Endothelial cell of umbilical vein (primary cell): ENCODE measurements around the gene GATD1. TPM values are rescaled to one million over a fixed set of nuclear protein-coding genes. Genes with fewer than 3 reads are reported as not detected.

Experiments used
- BruUV-seq: library from RNA; stranded (reverse); fragments of 400-500 nt; replicated peaks from 2 replicates; lab custom pipeline; 2021; lab: Mats Ljungman, UMichigan
- CTCF ChIA-PET: fragments of 300-600, 350-600 bp; sonication (Branson Sonifier 250); formaldehyde crosslinking; loops from one replicate; lab custom pipeline; 2021; ENCODE audit warnings: antibody characterized with exemption, inconsistent platforms; lab: Charles Lee
- POLR2A ChIA-PET: fragments of 300-600, 350-600 bp; sonication (Branson Sonifier 250); formaldehyde crosslinking; loops from one replicate; lab custom pipeline; 2021; ENCODE audit warnings: antibody characterized with exemption, inconsistent platforms; lab: Charles Lee
- DNase-seq: peaks from one replicate; pipeline ENCODE4 v3.0.0-alpha.2; 2011; ENCODE audit warnings: low read depth, low spot score
- FAIRE-seq: peaks from 2 replicates; lab custom pipeline; 2011; peaks lifted over from hg19 to GRCh38; lab: Jason Lieb, UNC
- H2AFZ ChIP-seq: 2 replicates; pipeline ENCODE4 v1.6.0; 2012; ENCODE audit warnings: low read depth, low read length, control low read depth, inconsistent platforms
- H3K27ac ChIP-seq: 2 replicates; pipeline ENCODE4 v1.5.1; 2011; ENCODE audit warnings: low read depth, mild to moderate bottlenecking, control low read depth, low read length, moderate library complexity; ENCODE audit not compliant: insufficient read depth
- H3K27me3 ChIP-seq, 2 experiments: 2 replicates each; pipeline versions ENCODE4 v1.6.0 to v1.6.1; 2011; ENCODE audit warnings: low read length in 2 of 2, mixed read lengths in 1 of 2; ENCODE audit not compliant: control insufficient read depth in 2 of 2, insufficient read depth in 2 of 2
- H3K36me3 ChIP-seq, 2 experiments: 2 replicates in 1 of 2; 3 replicates in 1 of 2; pipeline ENCODE4 v1.5.1; 2011; ENCODE audit warnings: low read length in 2 of 2, mild to moderate bottlenecking in 1 of 2, moderate library complexity in 1 of 2; ENCODE audit not compliant: control insufficient read depth in 2 of 2, insufficient read depth in 2 of 2; ENCODE audit errors: extremely low read depth in 1 of 2
- H3K4me1 ChIP-seq: 3 replicates; pipeline ENCODE4 v1.5.1; 2011; ENCODE audit warnings: mild to moderate bottlenecking, low read length; ENCODE audit not compliant: control insufficient read depth, insufficient read depth; ENCODE audit errors: extremely low read depth
- H3K4me2 ChIP-seq: 2 replicates; pipeline ENCODE4 v1.6.1; 2011; ENCODE audit warnings: low read length, control low read depth, mixed read lengths; ENCODE audit not compliant: insufficient read depth
- H3K4me3 ChIP-seq, 3 experiments: fragments of 200-600 bp in 1 of 3; sonication (generic), shearing (Covaris generic) in 1 of 3; replicated peaks in 1 of 3; 2 replicates each; pipeline ENCODE4 v1.5.1; 2011 to 2016; ENCODE audit warnings: control low read depth in 3 of 3, low read length in 3 of 3, mild to moderate bottlenecking in 2 of 3, inconsistent platforms in 1 of 3, low read depth in 1 of 3, moderate library complexity in 1 of 3; ENCODE audit not compliant: insufficient read depth in 1 of 3
- H3K79me2 ChIP-seq: 2 replicates; pipeline ENCODE4 v1.6.0; 2012; ENCODE audit warnings: low read length, inconsistent platforms; ENCODE audit not compliant: control insufficient read depth, insufficient read depth
- H3K9ac ChIP-seq: replicated peaks from 2 replicates; pipeline ENCODE3; 2011; ENCODE audit warnings: low read length, control low read depth; ENCODE audit not compliant: insufficient read depth; ENCODE audit errors: extremely low read depth
- H3K9me1 ChIP-seq: replicated peaks from 3 replicates; pipeline ENCODE4 v1.6.0; 2011; ENCODE audit warnings: mild to moderate bottlenecking, low read length; ENCODE audit not compliant: control insufficient read depth, insufficient read depth; ENCODE audit errors: extremely low read depth
- H3K9me3 ChIP-seq: replicated peaks from 2 replicates; pipeline ENCODE4 v1.5.1; 2012; ENCODE audit warnings: low read length, inconsistent platforms; ENCODE audit not compliant: control insufficient read depth, insufficient read depth
- H4K20me1 ChIP-seq: replicated peaks from 2 replicates; pipeline ENCODE3; 2011; ENCODE audit warnings: mild to moderate bottlenecking, low read length; ENCODE audit not compliant: control insufficient read depth, insufficient read depth; ENCODE audit errors: extremely low read depth
- CTCF ChIP-seq, 2 donors: IDR thresholded peaks; 1 replicate in 1 of 2; 2 replicates in 1 of 2; pipeline ENCODE4 v1.5.1; 2011; ENCODE audit warnings: low read length in 2 of 2, mild to moderate bottlenecking in 2 of 2, moderate library complexity in 2 of 2, control low read depth in 1 of 2, inconsistent platforms in 1 of 2, low read depth in 1 of 2; ENCODE audit not compliant: insufficient read depth in 1 of 2; ENCODE audit errors: extremely low read depth in 1 of 2
- EZH2 ChIP-seq: IDR thresholded peaks from 2 replicates; pipeline ENCODE4 v1.6.1; 2012; ENCODE audit warnings: borderline replicate concordance, low read depth, mild to moderate bottlenecking, moderate library complexity, low read length, inconsistent platforms; ENCODE audit not compliant: severe bottlenecking
- FOS ChIP-seq: IDR thresholded peaks from 2 replicates; pipeline ENCODE4 v1.6.1; 2011; ENCODE audit warnings: mild to moderate bottlenecking, low read length, moderate library complexity, borderline replicate concordance; ENCODE audit not compliant: insufficient read depth
- GATA2 ChIP-seq: IDR thresholded peaks from 2 replicates; pipeline ENCODE4 v1.7.0; 2011; ENCODE audit warnings: low read depth, mild to moderate bottlenecking, moderate library complexity, mixed read lengths, low read length; ENCODE audit not compliant: insufficient read length, insufficient read depth
- JUN ChIP-seq: IDR thresholded peaks from 2 replicates; pipeline ENCODE4 v1.6.1; 2011; ENCODE audit warnings: borderline replicate concordance, low read depth; ENCODE audit not compliant: insufficient read length, insufficient read depth
- MAX ChIP-seq: IDR thresholded peaks from 2 replicates; pipeline ENCODE4 v1.6.1; 2011; ENCODE audit not compliant: insufficient read depth, insufficient read length
- MYC ChIP-seq: IDR thresholded peaks from one replicate; pipeline ENCODE4 v1.6.1; 2011; ENCODE audit warnings: mild to moderate bottlenecking, low read depth, low read length
- POLR2A ChIP-seq: IDR thresholded peaks from 2 replicates; pipeline ENCODE4 v1.6.1; 2012; ENCODE audit warnings: low read depth, mild to moderate bottlenecking, control low read depth, low read length
- POLR2AphosphoS5 ChIP-seq: IDR thresholded peaks from 2 replicates; pipeline ENCODE4 v1.6.1; 2012; ENCODE audit warnings: low read depth, mild to moderate bottlenecking, control low read depth, low read length, moderate library complexity; ENCODE audit not compliant: insufficient read depth
- dilution Hi-C: fragments of 300-500 bp; cut with MboI; formaldehyde crosslinking; loops from one replicate; pipeline ENCODE4 v1.15.0; 2019; ENCODE audit warnings: low sequenced_read_pairs; ENCODE audit not compliant: extremely low pct_ligation_motif_present
- intact Hi-C: fragments of 100-400 bp; cut with micrococcal nuclease; formaldehyde crosslinking; loops from one replicate; pipeline ENCODE4 v1.10.0; 2022
- polyA plus RNA-seq, 4 experiments: library from polyadenylated mRNA; depleted of rRNA in 3 of 4; stranded (reverse) in 3 of 4; unstranded in 1 of 4; fragments of >200 nt; gene quantifications; 2 replicates each; pipeline versions ENCODE4 v1.2.1 to v1.2.3, GENCODE V29; 2011 to 2012; ENCODE audit warnings: missing spikeins in 1 of 4
- total RNA-seq: library from RNA; stranded (reverse); gene quantifications from 2 replicates; pipeline ENCODE4 v1.2.3, GENCODE V29; 2021

Gene GATD1
- total and polyA plus RNA-seq, 2 donors (not counting 3 experiments of a cell fraction or from before 2014, with no cell fraction given): 70.6 to 83.1 TPM

GRCh38 chr11:813072-813455, 35.8 kb upstream of the GATD1 start:
- H3K27ac ChIP-seq: no peak overlapping the region
- no peak overlapping the region for H3K9ac ChIP-seq
- H3K4me3 ChIP-seq: no peak overlapping the region
- dilution Hi-C loops (no loop called here), intact Hi-C loops (no loop called here)
- H4K20me1 ChIP-seq: no peaks in the 10 kb centered on the region
- ChIA-PET CTCF (no interaction called here), POLR2A (no interaction called here)
- H3K27me3 ChIP-seq: no peaks in the 10 kb centered on the region
- no peak for FAIRE-seq
- H2AFZ ChIP-seq: no peak overlapping the region
- peaks cover 36% of the 10 kb centered on the region for H3K79me2 ChIP-seq
- no peaks in the 10 kb centered on the region for H3K9me1 ChIP-seq
- BruUV-seq: no TSS peak
- no peaks in the 10 kb centered on the region for H3K9me3 ChIP-seq
- no peak overlapping the region for H3K4me2 ChIP-seq
- no peak for TF ChIP-seq JUN
- TF ChIP-seq GATA2: no peak
- TF ChIP-seq FOS: no peak
- TF ChIP-seq EZH2: no peak
- TF ChIP-seq MYC: no peak
- no peak for TF ChIP-seq CTCF (IDR thresholded peaks at IDR 0.05; ENCODE audit: extremely low read depth in 1 of 2, insufficient read depth in 1 of 2, low read depth in 1 of 2, low read length in 2 of 2)
- TF ChIP-seq MAX: no peak
- TF ChIP-seq POLR2AphosphoS5: no peak
- no peak for TF ChIP-seq POLR2A
- no peak for DNase-seq
- peaks cover 5 to 25% of the 10 kb centered on the region in 2 experiments for H3K36me3 ChIP-seq
- peaks cover 19% of the 10 kb centered on the region for H3K4me1 ChIP-seq
